ENCODE measurements around the gene MPND. TPM values are rescaled to one million over a fixed set of nuclear protein-coding genes. Genes with fewer than 3 reads are reported as not detected.

The MPND gene
- polyA plus RNA-seq, 1 experiment = 5.3 TPM

DNA sequence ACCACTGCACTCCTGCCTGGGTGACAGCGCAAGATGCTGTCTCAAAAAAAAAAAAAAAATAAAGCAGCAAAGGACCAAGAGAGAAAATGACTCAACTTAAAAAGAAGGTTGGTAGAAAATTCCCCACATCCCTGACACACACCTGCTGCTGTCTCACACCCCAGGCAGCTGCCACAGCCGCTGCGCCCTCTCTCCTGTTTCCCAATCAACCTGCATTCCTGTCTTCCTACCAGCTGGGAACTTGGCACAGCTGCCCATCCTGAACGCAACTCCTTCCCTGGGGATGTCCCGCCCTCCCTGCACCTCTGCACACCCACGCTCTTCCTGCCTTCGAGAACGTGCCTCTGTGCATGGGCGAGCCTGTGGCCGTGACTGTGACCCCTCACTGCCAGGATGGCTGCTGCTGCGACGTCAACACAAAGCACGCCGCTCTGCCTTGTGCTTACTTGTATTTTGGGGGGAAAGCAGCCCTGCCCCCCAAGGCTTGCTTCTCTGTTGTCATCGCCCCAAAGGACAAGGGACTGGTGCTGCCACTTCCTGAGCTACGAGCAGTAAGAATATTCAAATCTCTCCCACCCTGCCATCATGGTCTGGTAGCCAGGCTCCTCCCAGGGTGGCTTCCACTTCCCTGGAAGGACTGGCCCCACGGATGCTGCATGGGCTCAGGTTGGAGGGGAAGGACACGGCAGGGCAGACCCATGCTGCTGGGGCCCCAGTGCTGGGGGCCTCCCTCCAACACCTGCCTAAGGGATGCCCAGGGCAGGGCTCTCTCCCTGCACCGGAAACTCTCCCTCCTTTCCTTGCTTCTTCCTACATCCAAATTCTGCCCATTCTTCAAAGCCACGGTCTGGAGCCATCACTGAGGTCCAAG lies 36.3 kb downstream of the MPND start:
- Histone ChIP-seq H3K4me3 (ENCODE audit: low read depth, low read length) (no peak overlapping the region), H3K36me3 (ENCODE audit: control insufficient read depth, insufficient read depth, low read length) (peaks cover 4% of the 10 kb centered on the region), H3K27me3 (ENCODE audit: control insufficient read depth, insufficient read depth, low read length) (no peaks in the 10 kb centered on the region)
- no peak for DNase-seq (ENCODE audit: low read depth)
- CTCF ChIA-PET = no interaction called here
- TF ChIP-seq, protein P1, sequence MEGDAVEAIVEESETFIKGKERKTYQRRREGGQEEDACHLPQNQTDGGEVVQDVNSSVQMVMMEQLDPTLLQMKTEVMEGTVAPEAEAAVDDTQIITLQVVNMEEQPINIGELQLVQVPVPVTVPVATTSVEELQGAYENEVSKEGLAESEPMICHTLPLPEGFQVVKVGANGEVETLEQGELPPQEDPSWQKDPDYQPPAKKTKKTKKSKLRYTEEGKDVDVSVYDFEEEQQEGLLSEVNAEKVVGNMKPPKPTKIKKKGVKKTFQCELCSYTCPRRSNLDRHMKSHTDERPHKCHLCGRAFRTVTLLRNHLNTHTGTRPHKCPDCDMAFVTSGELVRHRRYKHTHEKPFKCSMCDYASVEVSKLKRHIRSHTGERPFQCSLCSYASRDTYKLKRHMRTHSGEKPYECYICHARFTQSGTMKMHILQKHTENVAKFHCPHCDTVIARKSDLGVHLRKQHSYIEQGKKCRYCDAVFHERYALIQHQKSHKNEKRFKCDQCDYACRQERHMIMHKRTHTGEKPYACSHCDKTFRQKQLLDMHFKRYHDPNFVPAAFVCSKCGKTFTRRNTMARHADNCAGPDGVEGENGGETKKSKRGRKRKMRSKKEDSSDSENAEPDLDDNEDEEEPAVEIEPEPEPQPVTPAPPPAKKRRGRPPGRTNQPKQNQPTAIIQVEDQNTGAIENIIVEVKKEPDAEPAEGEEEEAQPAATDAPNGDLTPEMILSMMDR (IDR thresholded peaks at IDR 0.05; ENCODE audit: insufficient read depth, low read depth, low read length) = no peak
- POLR2A ChIA-PET = no interaction called here

DNA sequence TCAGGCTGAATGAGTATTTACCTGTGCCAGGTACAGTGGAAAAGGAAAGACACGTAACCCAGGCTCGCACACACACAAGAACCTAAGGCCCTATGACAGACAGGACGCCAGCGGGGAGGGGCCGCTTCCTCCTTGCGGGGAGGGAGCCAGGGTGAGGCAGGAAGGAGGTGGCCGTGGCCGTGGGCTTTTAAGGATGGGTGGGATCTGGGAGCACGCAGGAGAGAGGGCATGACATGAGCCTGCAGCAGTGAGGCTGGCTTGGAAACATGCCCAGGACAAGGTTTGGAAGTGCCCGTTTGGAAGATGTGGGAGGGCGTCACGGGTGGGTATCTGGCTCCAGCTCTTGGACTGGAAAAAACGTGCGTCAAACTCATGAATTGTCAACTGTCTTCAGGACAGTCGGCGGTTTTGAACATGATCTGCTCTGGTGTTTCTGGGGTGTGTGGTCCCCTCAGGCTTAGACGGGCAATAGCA lies 36.9 kb downstream of the MPND start:
- Histone ChIP-seq H3K4me3 (ENCODE audit: low read depth, low read length) (no peak overlapping the region), H3K27me3 (ENCODE audit: control insufficient read depth, insufficient read depth, low read length) (no peaks in the 10 kb centered on the region), H3K36me3 (ENCODE audit: control insufficient read depth, insufficient read depth, low read length) (peaks cover 6% of the 10 kb centered on the region)
- ChIA-PET CTCF (interaction anchor here (2.1 kb wide), 1 partner anchor 21 kb away, joined by 4 read pairs; no protein-coding TSS in a partner anchor), POLR2A (interaction anchor here (0.6 kb wide), 1 partner anchor 11 kb away, joined by 3 read pairs; no protein-coding TSS in a partner anchor)
- DNase-seq (ENCODE audit: low read depth) = no peak
- TF ChIP-seq, protein P1 (IDR thresholded peaks at IDR 0.05; ENCODE audit: insufficient read depth, low read depth, low read length) = no peak

DNA sequence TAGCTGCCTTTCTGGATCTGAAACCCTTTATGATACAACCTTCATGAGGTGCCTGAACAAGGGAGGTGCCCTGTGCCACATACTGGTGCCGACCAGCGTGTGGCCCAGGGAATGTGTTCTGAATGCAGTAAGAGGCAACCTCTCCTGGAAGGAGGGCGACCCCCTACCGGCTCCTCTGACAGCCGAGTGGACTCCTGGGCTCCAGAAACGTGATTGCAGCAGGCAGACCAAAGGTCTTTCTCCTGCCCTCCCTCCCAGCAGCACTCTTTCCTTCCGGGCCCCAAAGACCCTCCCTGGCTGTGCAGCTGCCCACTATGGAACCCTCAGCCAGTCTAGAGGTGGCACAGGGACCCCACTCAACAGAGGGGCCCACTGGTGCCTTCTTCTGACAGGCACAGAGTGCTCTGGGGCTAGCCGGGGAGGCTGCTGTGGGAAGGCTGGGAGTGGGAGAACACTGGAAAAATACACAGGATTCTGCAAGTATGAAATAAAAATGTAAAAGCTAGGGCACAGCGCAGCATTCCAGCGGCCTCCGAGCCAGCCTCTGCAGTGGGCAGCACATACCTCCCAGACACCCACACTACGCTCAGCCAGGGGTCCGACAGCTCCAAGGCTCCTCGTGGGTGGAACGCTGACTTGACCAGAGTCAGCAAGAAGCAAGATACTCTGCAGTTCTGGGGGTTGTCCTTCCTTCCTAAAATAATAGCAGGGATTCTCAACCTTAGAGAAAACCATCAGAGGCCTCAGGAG lies 42.1 kb downstream of the MPND start:
- Histone ChIP-seq H3K27me3 (ENCODE audit: control insufficient read depth, insufficient read depth, low read length) (no peaks in the 10 kb centered on the region), H3K36me3 (ENCODE audit: control insufficient read depth, insufficient read depth, low read length) (peaks cover 8% of the 10 kb centered on the region), H3K4me3 (ENCODE audit: low read depth, low read length) (no peak overlapping the region)
- no peak for DNase-seq (ENCODE audit: low read depth)
- ChIA-PET CTCF (interaction anchor here (3.7 kb wide), 1 partner anchor 9 kb away, joined by 16 read pairs; no protein-coding TSS in a partner anchor), POLR2A (no interaction called here)
- TF ChIP-seq, protein P1 (IDR thresholded peaks at IDR 0.05; ENCODE audit: insufficient read depth, low read depth, low read length) = no peak

DNA sequence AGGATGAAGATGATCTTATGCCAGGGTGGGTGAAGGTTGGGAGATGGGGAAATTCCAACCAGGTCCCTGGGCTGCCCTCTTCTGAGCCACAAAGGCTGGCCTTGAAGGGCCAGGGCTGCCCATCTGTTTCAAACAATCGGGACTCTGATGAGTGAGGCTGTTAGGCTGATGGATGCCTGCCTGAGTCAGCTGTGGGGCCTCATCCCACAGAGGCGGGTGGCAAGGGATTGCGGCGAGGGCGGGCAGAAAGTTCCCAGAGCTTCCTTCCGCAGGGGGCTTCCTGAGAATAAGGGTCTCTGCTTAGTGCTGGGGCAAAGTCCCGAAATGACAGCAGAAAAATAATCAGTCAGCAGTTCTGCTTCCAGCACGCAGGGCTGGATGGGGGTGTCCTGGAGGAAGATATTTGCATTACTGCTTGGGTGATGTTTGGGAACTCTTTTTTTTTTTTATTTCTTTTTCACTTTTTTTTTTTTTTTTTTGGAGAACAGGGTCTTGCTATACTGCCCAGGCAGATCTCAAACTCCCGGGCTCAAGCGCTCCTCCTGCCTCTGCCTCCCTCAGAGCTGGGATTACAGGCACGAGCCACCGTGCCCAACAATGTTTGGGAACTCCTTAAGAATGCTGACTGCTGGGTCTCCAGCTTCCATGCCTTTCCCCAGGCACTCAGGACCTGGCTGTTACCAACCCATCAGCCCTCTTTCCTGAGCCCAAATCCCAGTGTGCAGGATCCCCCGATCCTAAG lies 42.9 kb downstream of the MPND start:
- POLR2A ChIA-PET = no interaction called here
- H3K27me3 ChIP-seq (ENCODE audit: control insufficient read depth, insufficient read depth, low read length) = no peaks in the 10 kb centered on the region
- CTCF ChIA-PET = interaction anchor here (3.7 kb wide), 1 partner anchor 10 kb away, joined by 16 read pairs; no protein-coding TSS in a partner anchor
- H3K4me3 ChIP-seq (ENCODE audit: low read depth, low read length) = no peak overlapping the region
- DNase-seq (ENCODE audit: low read depth) = no peak
- TF ChIP-seq, protein P1 (IDR thresholded peaks at IDR 0.05; ENCODE audit: insufficient read depth, low read depth, low read length) = peak; percentile 9; the same call in 1 of the 2 replicates
- peaks cover 8% of the 10 kb centered on the region for H3K36me3 ChIP-seq (ENCODE audit: control insufficient read depth, insufficient read depth, low read length)
